NCI-H1048 (cell line): ENCODE results near the gene FAM9C.
"Not testable (repeated sequence)": the region's sequence is repeated elsewhere in the genome, so short reads cannot be mapped to it uniquely, and the experiment has no call there.

Source experiments
- DNase-seq: peaks from one replicate; lab custom pipeline; 2025; lab: John Stamatoyannopoulos, UW

Gene FAM9C

GRCh38 chrX:13043138-13043537 is 1.3 kb downstream of the FAM9C start:
- no peak for DNase-seq

- DNase-seq: no peak
These were observed 7.5 kb downstream of the FAM9C start for GRCh38 chrX:13036896-13037295.

GRCh38 chrX:13033193-13033592 is 11.2 kb downstream of the FAM9C start:
- no peak for DNase-seq

- DNase-seq: peak; percentile 23
These were observed 14.3 kb downstream of the FAM9C start for GRCh38 chrX:13029887-13030771.

GRCh38 chrX:13029637-13029886 is 14.9 kb downstream of the FAM9C start:
- DNase-seq: no peak

- DNase-seq: no peak
These were observed 15.4 kb downstream of the FAM9C start for GRCh38 chrX:13028871-13029636.

- no peak for DNase-seq
These were observed 17.4 kb downstream of the FAM9C start for GRCh38 chrX:13026877-13027652.

- DNase-seq: no peak
These were observed 19.4 kb downstream of the FAM9C start for GRCh38 chrX:13024986-13025385.

GRCh38 chrX:13023979-13024378 is 20.4 kb downstream of the FAM9C start:
- no peak for DNase-seq

- DNase-seq: no peak
These were observed 20.9 kb downstream of the FAM9C start for GRCh38 chrX:13023567-13023966.

GRCh38 chrX:13022926-13023325 is 21.5 kb downstream of the FAM9C start:
- DNase-seq: no peak

- DNase-seq: not testable (repeated sequence)
These were observed 27.7 kb downstream of the FAM9C start for GRCh38 chrX:13016731-13017130.

- no peak for DNase-seq
These were observed 28.7 kb downstream of the FAM9C start for GRCh38 chrX:13015536-13016236.

GRCh38 chrX:13014111-13015096 is 30.0 kb downstream of the FAM9C start:
- DNase-seq: no peak

GRCh38 chrX:13013363-13014110 is 30.9 kb downstream of the FAM9C start:
- DNase-seq: no peak

- no peak for DNase-seq
These were observed 33.9 kb downstream of the FAM9C start for GRCh38 chrX:13010546-13010945.

- DNase-seq: no peak
These were observed 34.6 kb downstream of the FAM9C start for GRCh38 chrX:13009844-13010243.

- no peak for DNase-seq
These were observed 35.1 kb downstream of the FAM9C start for GRCh38 chrX:13009273-13009672.

GRCh38 chrX:13008851-13009250 is 35.6 kb downstream of the FAM9C start:
- no peak for DNase-seq

- DNase-seq: no peak
These were observed 36.3 kb downstream of the FAM9C start for GRCh38 chrX:13008189-13008533.
